Ectodermal cell (in vitro differentiated cells): ENCODE measurements around the gene COX8A.

Experiments
- H3K27ac ChIP-seq: 2 replicates; pipeline ENCODE4 v1.7.0; 2013; ENCODE audit warnings: mild to moderate bottlenecking, low read depth, low read length; ENCODE audit not compliant: insufficient read depth, poor library complexity, severe bottlenecking
- H3K27me3 ChIP-seq: 2 replicates; pipeline ENCODE4 v1.7.0; 2013; ENCODE audit warnings: mild to moderate bottlenecking, low read length; ENCODE audit not compliant: insufficient read depth, control insufficient read depth, poor library complexity, severe bottlenecking
- H3K36me3 ChIP-seq: one replicate; pipeline ENCODE4 v1.7.0; 2013; ENCODE audit warnings: low read length; ENCODE audit not compliant: control insufficient read depth, insufficient read depth
- H3K4me1 ChIP-seq: one replicate; pipeline ENCODE4 v1.7.0; 2013; ENCODE audit warnings: low read length; ENCODE audit not compliant: control insufficient read depth, insufficient read depth
- H3K4me3 ChIP-seq: 2 replicates; pipeline ENCODE4 v1.7.0; 2013; ENCODE audit warnings: low read depth, low read length, control low read depth; ENCODE audit not compliant: insufficient read depth
- H3K9me3 ChIP-seq: 2 replicates; pipeline ENCODE4 v1.7.0; 2013; ENCODE audit warnings: mild to moderate bottlenecking, low read length, moderate library complexity; ENCODE audit not compliant: control insufficient read depth
- WGBS, 2 experiments: methylation state at CpG; one replicate each; pipeline ENCODE4 v1.1.7; 2013; ENCODE audit warnings: missing lambda C conversion rate in 2 of 2; 5-methylcytosine and 5-hydroxymethylcytosine counted together

COX8A gene

DNA sequence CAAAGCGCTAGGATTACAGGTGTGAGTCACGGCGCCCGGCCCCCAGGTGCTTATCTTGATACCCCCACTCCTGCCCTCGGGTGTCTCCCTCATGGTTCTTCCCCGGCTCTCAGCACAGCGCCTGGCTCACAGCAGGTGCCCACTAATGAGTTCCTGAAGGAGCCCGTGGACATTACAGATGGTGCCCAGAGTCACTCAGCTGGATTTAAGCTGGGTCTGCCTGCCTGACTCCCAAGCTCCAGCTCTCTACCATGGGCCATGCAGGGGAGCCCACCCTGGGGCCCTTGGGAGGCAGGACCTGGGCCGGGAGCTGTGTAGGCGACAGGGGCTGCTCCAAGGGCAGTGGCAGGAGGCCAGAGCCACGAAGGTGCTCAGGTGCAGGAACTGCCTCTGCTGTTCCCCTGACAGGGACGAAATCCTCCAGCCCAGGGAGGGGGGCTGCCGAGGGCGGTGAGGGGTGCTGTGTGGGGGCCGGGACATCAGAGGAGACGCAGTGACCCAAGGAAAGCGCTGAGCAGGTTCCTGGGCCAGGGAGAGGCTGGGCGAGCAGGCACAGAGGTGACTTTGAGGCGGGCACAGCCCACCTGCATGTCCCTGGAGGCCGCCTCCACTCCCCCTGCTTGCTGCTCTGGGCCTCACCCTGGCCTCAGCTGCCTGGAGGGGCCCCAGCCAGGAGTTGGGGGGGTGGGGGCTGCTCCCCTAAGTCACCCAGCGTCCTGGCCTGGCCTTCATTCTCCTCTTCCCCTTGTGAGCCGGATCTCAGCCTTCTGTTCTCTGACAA is 46.7 kb downstream of the COX8A start:
- Histone ChIP-seq H3K27me3 (no peaks in the 10 kb centered on the region), H3K4me1 (peaks cover 16% of the 10 kb centered on the region), H3K36me3 (no peaks in the 10 kb centered on the region), H3K4me3 (no peak overlapping the region), H3K9me3 (no peaks in the 10 kb centered on the region), H3K27ac (no peak overlapping the region)
- WGBS, 2 experiments, result 70 to 74% methylated on average over 22 of the region's 22 CpGs

- Histone ChIP-seq H3K27ac (no peak overlapping the region), H3K27me3 (no peaks in the 10 kb centered on the region), H3K36me3 (no peaks in the 10 kb centered on the region), H3K4me1 (peaks cover 16% of the 10 kb centered on the region), H3K9me3 (no peaks in the 10 kb centered on the region), H3K4me3 (no peak overlapping the region)
- WGBS, 2 experiments, result 17% methylated on average over 7 to 9 of the region's 10 CpGs
Measured at GRCh38 chr11:64021757-64022093, 47.3 kb downstream of the COX8A start.

GRCh38 chr11:64022125-64022784 is 47.8 kb downstream of the COX8A start:
- Histone ChIP-seq H3K27ac (no peak overlapping the region), H3K4me1 (peaks cover 21% of the 10 kb centered on the region), H3K4me3 (no peak overlapping the region), H3K27me3 (no peaks in the 10 kb centered on the region), H3K9me3 (no peaks in the 10 kb centered on the region), H3K36me3 (no peaks in the 10 kb centered on the region)
- WGBS, 2 experiments, result 81 to 82% methylated on average over 14 of the region's 14 CpGs

GRCh38 chr11:64023712-64024710 is 49.6 kb downstream of the COX8A start:
- no peaks in the 10 kb centered on the region for H3K36me3 ChIP-seq
- H3K27me3 ChIP-seq, result peaks cover 3% of the 10 kb centered on the region
- 77 to 78% methylated on average over 20 of the region's 20 CpGs for WGBS, 2 experiments
- no peaks in the 10 kb centered on the region for H3K9me3 ChIP-seq
- peaks cover 39% of the 10 kb centered on the region for H3K4me1 ChIP-seq
- no peak overlapping the region for H3K4me3 ChIP-seq
- no peak overlapping the region for H3K27ac ChIP-seq

DNA sequence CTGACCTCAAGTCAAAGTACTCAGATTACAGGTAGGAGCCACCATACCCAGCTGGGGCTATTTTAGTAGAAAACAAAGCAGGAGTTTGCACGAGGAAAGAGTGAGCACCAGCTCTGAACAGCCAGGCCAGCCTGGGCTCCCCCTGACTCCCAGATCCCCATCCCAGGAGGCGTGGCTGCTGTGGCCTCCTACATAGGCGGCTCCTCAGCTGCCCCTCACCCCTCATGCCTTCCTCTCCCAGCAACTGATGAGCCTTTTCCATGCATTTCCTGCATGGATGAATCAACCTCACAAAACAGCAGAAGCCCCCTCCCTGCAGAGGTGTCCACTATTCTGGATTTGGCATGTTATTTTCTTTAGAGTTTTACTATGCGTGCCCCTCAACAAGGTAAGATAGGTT is 50.8 kb downstream of the COX8A start:
- Histone ChIP-seq H3K27ac (no peak overlapping the region), H3K9me3 (no peaks in the 10 kb centered on the region), H3K4me3 (no peak overlapping the region), H3K4me1 (peaks cover 50% of the 10 kb centered on the region), H3K27me3 (peaks cover 5% of the 10 kb centered on the region), H3K36me3 (no peaks in the 10 kb centered on the region)
- WGBS, 2 experiments, result 32 to 36% methylated on average over 4 of the region's 4 CpGs
